ENCODE measurements around the gene ARFGAP3. TPM values are rescaled to one million over a fixed set of nuclear protein-coding genes. Genes with fewer than 3 reads are reported as not detected.

ARFGAP3 gene
- total RNA-seq, 1 experiment from 2014 or later, result 37.4 TPM

GRCh38 chr22:42842658-42843370 lies 14.3 kb downstream of the ARFGAP3 start:
- POLR2A ChIA-PET, result no interaction called here
- no peaks in the 10 kb centered on the region for H3K27me3 Mint-ChIP-seq (ENCODE audit: insufficient read depth, unreplicated experiment)
- CTCF ChIA-PET, result interaction anchor here (0.7 kb wide), 1 partner anchor 131 kb away, joined by 3 read pairs; no protein-coding TSS in a partner anchor

GRCh38 chr22:42841444-42841843 lies 15.6 kb downstream of the ARFGAP3 start:
- BruUV-seq (replicated peaks), result no TSS peak
- H3K4me1 ChIP-seq, result no peaks in the 10 kb centered on the region
- H3K4me1 Mint-ChIP-seq (ENCODE audit: low read depth, unreplicated experiment), result peaks cover 8% of the 10 kb centered on the region

More at GRCh38 chr22:42842658-42843370, 14.3 kb downstream of the ARFGAP3 start:
- TF ChIP-seq CTCF (IDR thresholded peaks at IDR 0.05; ENCODE audit: insufficient read depth in 1 of 2, low read depth in 1 of 2, low read length in 1 of 2, severe bottlenecking in 1 of 2, unreplicated experiment in 1 of 2), result no peak
- no peak for DNase-seq
- Mint-ChIP-seq H3K36me3 (ENCODE audit: insufficient read depth, unreplicated experiment) (peaks cover 69% of the 10 kb centered on the region), H3K9me3 (ENCODE audit: unreplicated experiment) (peaks cover 10% of the 10 kb centered on the region), H3K4me3 (ENCODE audit: unreplicated experiment) (no peak overlapping the region), H3K4me1 (ENCODE audit: low read depth, unreplicated experiment) (peaks cover 8% of the 10 kb centered on the region), H3K27ac (ENCODE audit: unreplicated experiment) (no peak overlapping the region)
- Histone ChIP-seq H3K4me3 (ENCODE audit: low read depth, low read length) (no peak overlapping the region), H3K27me3 (replicated peaks; ENCODE audit: control insufficient read depth, insufficient read depth, low read length) (no peaks in the 10 kb centered on the region), H3K4me1 (no peaks in the 10 kb centered on the region), H3K36me3 (ENCODE audit: control insufficient read depth, insufficient read depth, low read length) (peaks cover 2% of the 10 kb centered on the region; the same call in 1 of the 2 replicates), H3K9me3 (no peaks in the 10 kb centered on the region)
- intact Hi-C loops (cut with micrococcal nuclease; ENCODE audit: unreplicated experiment), result no loop called here
- no TSS peak for BruUV-seq (replicated peaks)

GRCh38 chr22:42837556-42837955 lies 19.5 kb downstream of the ARFGAP3 start:
- POLR2A ChIA-PET, result no interaction called here

More at GRCh38 chr22:42841444-42841843, 15.6 kb downstream of the ARFGAP3 start:
- Mint-ChIP-seq H3K36me3 (ENCODE audit: insufficient read depth, unreplicated experiment) (peaks cover 60% of the 10 kb centered on the region), H3K27me3 (ENCODE audit: insufficient read depth, unreplicated experiment) (no peaks in the 10 kb centered on the region), H3K4me3 (ENCODE audit: unreplicated experiment) (no peak overlapping the region), H3K27ac (ENCODE audit: unreplicated experiment) (no peak overlapping the region), H3K9me3 (ENCODE audit: unreplicated experiment) (peaks cover 10% of the 10 kb centered on the region)
- CTCF ChIA-PET, result no interaction called here
- intact Hi-C loops (cut with micrococcal nuclease; ENCODE audit: unreplicated experiment), result no loop called here
- Histone ChIP-seq H3K27me3 (replicated peaks; ENCODE audit: control insufficient read depth, insufficient read depth, low read length) (no peaks in the 10 kb centered on the region), H3K4me3 (ENCODE audit: low read depth, low read length) (no peak overlapping the region), H3K9me3 (no peaks in the 10 kb centered on the region), H3K36me3 (ENCODE audit: control insufficient read depth, insufficient read depth, low read length) (peaks cover 2% of the 10 kb centered on the region; the same call in 1 of the 2 replicates)
- POLR2A ChIA-PET, result interaction anchor here (0.7 kb wide), 1 partner anchor 27 kb away, joined by 4 read pairs; no protein-coding TSS in a partner anchor
- no peak for DNase-seq
- no peak for TF ChIP-seq CTCF (IDR thresholded peaks at IDR 0.05; ENCODE audit: insufficient read depth in 1 of 2, low read depth in 1 of 2, low read length in 1 of 2, severe bottlenecking in 1 of 2, unreplicated experiment in 1 of 2)

More at GRCh38 chr22:42837556-42837955, 19.5 kb downstream of the ARFGAP3 start:
- Mint-ChIP-seq H3K36me3 (ENCODE audit: insufficient read depth, unreplicated experiment) (peaks cover 31% of the 10 kb centered on the region), H3K27me3 (ENCODE audit: insufficient read depth, unreplicated experiment) (no peaks in the 10 kb centered on the region), H3K4me1 (ENCODE audit: low read depth, unreplicated experiment) (no peaks in the 10 kb centered on the region), H3K4me3 (ENCODE audit: unreplicated experiment) (no peak overlapping the region), H3K27ac (ENCODE audit: unreplicated experiment) (no peak overlapping the region), H3K9me3 (ENCODE audit: unreplicated experiment) (no peaks in the 10 kb centered on the region)
- H3K4me3 ChIP-seq (ENCODE audit: low read depth, low read length), result no peak overlapping the region
- no peaks in the 10 kb centered on the region for H3K27me3 ChIP-seq (replicated peaks; ENCODE audit: control insufficient read depth, insufficient read depth, low read length)
- no peak for DNase-seq
- intact Hi-C loops (cut with micrococcal nuclease; ENCODE audit: unreplicated experiment), result no loop called here
- no peaks in the 10 kb centered on the region for H3K9me3 ChIP-seq
- peaks cover 2% of the 10 kb centered on the region; the same call in 1 of the 2 replicates for H3K36me3 ChIP-seq (ENCODE audit: control insufficient read depth, insufficient read depth, low read length)
- no peak for TF ChIP-seq CTCF (IDR thresholded peaks at IDR 0.05; ENCODE audit: insufficient read depth in 1 of 2, low read depth in 1 of 2, low read length in 1 of 2, severe bottlenecking in 1 of 2, unreplicated experiment in 1 of 2)
- CTCF ChIA-PET, result no interaction called here
- no peaks in the 10 kb centered on the region for H3K4me1 ChIP-seq
- no TSS peak for BruUV-seq (replicated peaks)

Data from Caco-2 (cell line).